NCI-H226 (cell line): ENCODE measurements around the gene GUK1.
A peak's percentile ranks its signal among the peaks of the same experiment; 100 is the strongest.

ENCODE experiments used
- DNase-seq: peaks from one replicate; pipeline ENCODE4 v3.0.0-alpha.2; 2015

Gene GUK1

GRCh38 chr1:228139931-228140723 lies at the start of gene GUK1:
Gene GUK1, plus strand, starts transcription at chr1:228140279. Its CDS starts 24 bp downstream, at chr1:228140303.
- DNase-seq = peak; percentile 90

- DNase-seq = no peak
These were observed 49.4 kb upstream of the GUK1 start for GRCh38 chr1:228090613-228091081.

GRCh38 chr1:228091084-228091483 lies 49.0 kb upstream of the GUK1 start:
- DNase-seq = no peak

GRCh38 chr1:228092342-228093049 lies 47.6 kb upstream of the GUK1 start:
- DNase-seq = no peak

- no peak for DNase-seq
These were observed 46.8 kb upstream of the GUK1 start for GRCh38 chr1:228093050-228093906.

- DNase-seq = no peak
These were observed 45.6 kb upstream of the GUK1 start for GRCh38 chr1:228094432-228095016.

- DNase-seq = no peak
These were observed 44.9 kb upstream of the GUK1 start for GRCh38 chr1:228095161-228095560.

- DNase-seq = no peak
These were observed 44.1 kb upstream of the GUK1 start for GRCh38 chr1:228095938-228096337.

- DNase-seq = no peak
These were observed 43.4 kb upstream of the GUK1 start for GRCh38 chr1:228096416-228097332.

GRCh38 chr1:228097333-228098081 lies 42.6 kb upstream of the GUK1 start:
- DNase-seq = no peak

- no peak for DNase-seq
These were observed 41.7 kb upstream of the GUK1 start for GRCh38 chr1:228098323-228098931.

- no peak for DNase-seq
These were observed 40.7 kb upstream of the GUK1 start for GRCh38 chr1:228099331-228099732.

GRCh38 chr1:228100822-228101613 lies 39.1 kb upstream of the GUK1 start:
- no peak for DNase-seq

GRCh38 chr1:228101614-228101993 lies 38.5 kb upstream of the GUK1 start:
- no peak for DNase-seq

- DNase-seq = no peak
These were observed 37.9 kb upstream of the GUK1 start for GRCh38 chr1:228101994-228102790.

- DNase-seq = peak; percentile 68
These were observed 37.1 kb upstream of the GUK1 start, which contains the start of gene C1orf35 for GRCh38 chr1:228102791-228103620. Gene C1orf35, minus strand, starts transcription at chr1:228103325. Its CDS starts 98 bp downstream, at chr1:228103227.

- no peak for DNase-seq
These were observed 35.4 kb upstream of the GUK1 start for GRCh38 chr1:228104526-228105269.
